NB4 (cell line): ENCODE results near the gene KCNJ13.

ENCODE experiments used
- CTCF ChIP-seq: IDR thresholded peaks from one replicate; pipeline ENCODE4 v1.5.1; 2012; ENCODE audit warnings: low read depth, low read length
- POLR2A ChIP-seq: IDR thresholded peaks from 2 replicates; pipeline ENCODE4 v1.6.1; 2011; ENCODE audit warnings: mild to moderate bottlenecking; ENCODE audit not compliant: insufficient read length; ENCODE audit errors: extremely low read depth

- TF ChIP-seq CTCF (no peak), POLR2A (no peak)
These were observed 8.5 kb downstream of the KCNJ13 start for GRCh38 chr2:232767866-232768265.
